Parathyroid adenoma (tissue), 2 donors: ENCODE results near the gene SLC9A3.

Experiments
- H2AFZ ChIP-seq: fragments of 300-600 bp; sonication (generic); one replicate; pipeline ENCODE4 v1.7.0; 2017; ENCODE audit warnings: antibody characterized with exemption, mild to moderate bottlenecking
- H3K27ac ChIP-seq: fragments of 300-600 bp; sonication (generic); one replicate; pipeline ENCODE4 v1.7.0; 2017
- H3K27me3 ChIP-seq: fragments of 300-600 bp; sonication (generic); one replicate; pipeline ENCODE4 v1.7.0; 2017; ENCODE audit warnings: low read length; ENCODE audit not compliant: control insufficient read depth, insufficient read depth
- H3K36me3 ChIP-seq: fragments of 300-600 bp; sonication (generic); one replicate; pipeline ENCODE4 v1.7.0; 2017; ENCODE audit warnings: low read length; ENCODE audit not compliant: control insufficient read depth, insufficient read depth
- H3K4me1 ChIP-seq: fragments of 300-600 bp; sonication (generic); one replicate; pipeline ENCODE4 v1.7.0; 2017; ENCODE audit warnings: control low read depth
- H3K4me2 ChIP-seq: fragments of 300-600 bp; sonication (generic); one replicate; pipeline ENCODE4 v1.7.0; 2017; ENCODE audit warnings: low read length
- H3K4me3 ChIP-seq: fragments of 300-600 bp; sonication (generic); one replicate; pipeline ENCODE4 v1.7.0; 2017; ENCODE audit warnings: low read depth, low read length
- H3K79me2 ChIP-seq: fragments of 300-600 bp; sonication (generic); one replicate; pipeline ENCODE4 v1.7.0; 2017; ENCODE audit warnings: control low read depth
- H3K9ac ChIP-seq: fragments of 300-600 bp; sonication (generic); one replicate; pipeline ENCODE4 v1.7.0; 2017; ENCODE audit warnings: mild to moderate bottlenecking
- H3K9me3 ChIP-seq: fragments of 300-600 bp; sonication (generic); one replicate; pipeline ENCODE4 v1.7.0; 2017; ENCODE audit warnings: low read length; ENCODE audit not compliant: control insufficient read depth
- TF ChIP-seq, protein P1 (sequence below): fragments of 300-600 bp; sonication (generic); IDR thresholded peaks from one replicate; pipeline ENCODE4 v1.7.0; 2017; ENCODE audit warnings: antibody characterized with exemption, mild to moderate bottlenecking
- donor health status: primary hyperparathyroidism.

The SLC9A3 gene

DNA sequence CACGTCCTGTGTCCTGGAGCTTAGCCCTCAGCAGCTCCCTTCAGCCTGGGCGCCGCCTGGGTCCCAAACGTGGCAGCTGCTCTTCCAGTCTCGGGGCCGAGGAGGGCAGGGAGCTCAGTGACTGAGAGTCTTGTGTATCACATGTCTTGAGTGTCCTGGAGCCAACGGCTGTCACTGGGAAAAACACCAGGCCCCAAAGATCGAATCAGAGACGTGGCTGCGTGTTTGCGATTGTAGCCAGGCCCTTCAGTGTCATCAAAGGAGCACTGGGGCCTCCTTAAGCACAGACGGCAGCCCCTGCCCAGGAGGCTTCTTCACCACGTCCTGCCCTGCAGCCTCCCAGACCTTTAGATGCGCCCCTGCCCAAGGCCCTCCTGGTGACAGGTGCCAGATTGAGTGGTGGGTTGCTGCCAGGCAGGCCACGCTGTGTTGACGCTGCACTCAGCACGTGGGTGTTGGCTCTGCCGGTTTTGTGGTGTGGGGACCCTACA, 86.9 kb downstream of the SLC9A3 start:
- Histone ChIP-seq H3K9me3 (no peaks in the 10 kb centered on the region), H3K9ac (no peak overlapping the region), H3K27me3 (no peaks in the 10 kb centered on the region), H3K4me2 (no peak overlapping the region), H3K36me3 (no peaks in the 10 kb centered on the region), H3K4me3 (no peak overlapping the region), H3K79me2 (peaks cover 3% of the 10 kb centered on the region), H3K27ac (no peak overlapping the region), H2AFZ (no peak overlapping the region), H3K4me1 (peaks cover 3% of the 10 kb centered on the region)
- TF ChIP-seq, protein P1, sequence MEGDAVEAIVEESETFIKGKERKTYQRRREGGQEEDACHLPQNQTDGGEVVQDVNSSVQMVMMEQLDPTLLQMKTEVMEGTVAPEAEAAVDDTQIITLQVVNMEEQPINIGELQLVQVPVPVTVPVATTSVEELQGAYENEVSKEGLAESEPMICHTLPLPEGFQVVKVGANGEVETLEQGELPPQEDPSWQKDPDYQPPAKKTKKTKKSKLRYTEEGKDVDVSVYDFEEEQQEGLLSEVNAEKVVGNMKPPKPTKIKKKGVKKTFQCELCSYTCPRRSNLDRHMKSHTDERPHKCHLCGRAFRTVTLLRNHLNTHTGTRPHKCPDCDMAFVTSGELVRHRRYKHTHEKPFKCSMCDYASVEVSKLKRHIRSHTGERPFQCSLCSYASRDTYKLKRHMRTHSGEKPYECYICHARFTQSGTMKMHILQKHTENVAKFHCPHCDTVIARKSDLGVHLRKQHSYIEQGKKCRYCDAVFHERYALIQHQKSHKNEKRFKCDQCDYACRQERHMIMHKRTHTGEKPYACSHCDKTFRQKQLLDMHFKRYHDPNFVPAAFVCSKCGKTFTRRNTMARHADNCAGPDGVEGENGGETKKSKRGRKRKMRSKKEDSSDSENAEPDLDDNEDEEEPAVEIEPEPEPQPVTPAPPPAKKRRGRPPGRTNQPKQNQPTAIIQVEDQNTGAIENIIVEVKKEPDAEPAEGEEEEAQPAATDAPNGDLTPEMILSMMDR = no peak

DNA sequence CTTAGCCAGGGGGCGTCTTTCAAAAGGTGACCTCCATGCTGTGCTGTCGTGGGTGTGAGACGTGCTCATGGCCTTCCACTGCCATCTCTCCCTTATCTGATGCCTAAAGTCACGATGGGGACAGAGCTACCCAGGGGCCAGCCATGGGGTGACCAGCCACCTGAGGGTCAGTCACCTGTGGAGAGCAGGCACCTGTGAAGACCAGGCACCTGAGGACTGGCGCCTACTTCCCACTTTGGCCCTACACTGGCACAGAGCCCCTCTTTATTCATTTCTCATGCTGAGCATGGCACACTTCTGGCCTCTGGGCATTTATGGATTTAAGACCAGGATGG, 87.6 kb downstream of the SLC9A3 start:
- no peak overlapping the region for H3K4me3 ChIP-seq
- H3K9ac ChIP-seq = no peak overlapping the region
- TF ChIP-seq, protein P1 = no peak
- H2AFZ ChIP-seq = no peak overlapping the region
- H3K4me1 ChIP-seq = peaks cover 6% of the 10 kb centered on the region
- no peaks in the 10 kb centered on the region for H3K79me2 ChIP-seq
- no peaks in the 10 kb centered on the region for H3K9me3 ChIP-seq
- no peaks in the 10 kb centered on the region for H3K27me3 ChIP-seq
- no peak overlapping the region for H3K4me2 ChIP-seq
- no peaks in the 10 kb centered on the region for H3K36me3 ChIP-seq
- no peak overlapping the region for H3K27ac ChIP-seq

DNA sequence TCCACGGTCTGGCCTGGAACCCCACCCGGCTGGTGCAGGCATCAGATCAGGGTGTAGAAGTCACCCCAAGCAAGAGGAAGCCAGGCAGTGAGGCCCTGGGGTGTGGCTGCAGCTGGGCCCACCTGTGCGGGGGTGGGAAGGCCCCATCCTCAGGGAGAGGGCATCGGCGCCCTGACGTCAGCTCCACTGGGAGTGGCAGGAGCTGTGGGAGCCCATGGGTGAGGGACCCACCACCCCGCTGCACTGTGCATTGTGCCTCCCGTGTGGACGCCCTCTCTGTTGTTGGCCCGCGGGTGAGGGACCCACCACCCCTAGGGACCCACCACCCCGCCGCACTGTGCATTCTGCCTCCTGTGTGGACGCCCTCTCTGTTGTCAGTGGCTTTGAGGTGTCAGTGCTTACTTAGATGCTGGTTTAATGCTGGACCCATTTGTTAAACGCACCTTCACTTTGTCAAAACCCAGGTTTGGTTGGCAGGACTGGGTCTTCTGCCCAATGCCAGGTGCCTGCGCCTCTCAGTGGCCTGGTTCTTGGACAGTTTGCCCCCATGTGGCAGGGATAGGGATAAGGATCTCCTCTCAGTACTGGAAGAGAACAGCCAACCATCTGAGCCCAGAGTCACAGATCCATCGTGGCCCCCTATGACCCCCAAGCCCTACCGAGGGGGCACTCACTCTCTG, 88.1 kb downstream of the SLC9A3 start:
- no peak overlapping the region for H3K9ac ChIP-seq
- peaks cover 6% of the 10 kb centered on the region for H3K4me1 ChIP-seq
- no peaks in the 10 kb centered on the region for H3K27me3 ChIP-seq
- H3K27ac ChIP-seq = no peak overlapping the region
- TF ChIP-seq, protein P1 = peak; percentile 7
- H3K9me3 ChIP-seq = no peaks in the 10 kb centered on the region
- H3K4me3 ChIP-seq = no peak overlapping the region
- no peak overlapping the region for H2AFZ ChIP-seq
- no peaks in the 10 kb centered on the region for H3K36me3 ChIP-seq
- no peaks in the 10 kb centered on the region for H3K79me2 ChIP-seq
- H3K4me2 ChIP-seq = no peak overlapping the region

DNA sequence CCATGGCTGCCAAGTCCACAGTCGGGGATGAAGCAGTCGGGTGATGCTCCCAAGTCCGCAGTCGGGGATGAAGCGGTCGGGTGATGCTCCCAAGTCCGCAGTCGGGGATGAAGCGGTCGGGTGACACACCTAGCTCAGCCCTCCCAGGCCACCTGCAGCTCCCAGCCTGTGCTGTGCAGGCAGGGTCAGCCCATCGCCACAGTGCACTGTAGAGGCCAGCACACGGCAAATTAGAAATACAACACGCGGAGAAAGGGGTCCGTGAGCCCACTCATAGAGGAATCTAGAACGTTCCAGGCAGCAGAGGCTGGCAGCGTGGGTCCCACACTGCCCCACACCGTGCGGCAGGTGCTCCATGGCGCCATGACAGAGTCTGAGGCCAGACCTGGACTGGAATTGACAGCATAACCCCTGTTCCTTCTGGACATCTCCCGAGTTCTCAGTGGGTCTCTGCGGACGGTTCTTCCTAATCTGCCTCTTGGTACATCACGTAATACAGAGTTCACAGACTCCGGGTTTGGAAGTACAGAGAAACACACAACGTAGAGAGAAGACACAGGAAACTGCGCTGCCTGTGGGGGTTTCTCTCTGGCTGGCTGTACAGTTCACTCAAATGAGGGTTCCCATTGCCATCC, 89.0 kb downstream of the SLC9A3 start:
- no peaks in the 10 kb centered on the region for H3K9me3 ChIP-seq
- no peak overlapping the region for H3K4me3 ChIP-seq
- no peaks in the 10 kb centered on the region for H3K79me2 ChIP-seq
- H3K27ac ChIP-seq = no peak overlapping the region
- H3K4me1 ChIP-seq = peaks cover 6% of the 10 kb centered on the region
- no peak overlapping the region for H3K4me2 ChIP-seq
- TF ChIP-seq, protein P1 = no peak
- no peak overlapping the region for H3K9ac ChIP-seq
- H3K27me3 ChIP-seq = peaks cover 2% of the 10 kb centered on the region
- H2AFZ ChIP-seq = no peak overlapping the region
- H3K36me3 ChIP-seq = no peaks in the 10 kb centered on the region
